RPMI8226 (cell line): ENCODE results near the gene ACYP1.

ENCODE experiments used
- DNase-seq: peaks from one replicate; pipeline ENCODE4 v3.0.0-alpha.2; 2015

ACYP1 gene

GRCh38 chr14:75025876-75026275, 37.9 kb downstream of the ACYP1 start:
- DNase-seq = no peak

- DNase-seq = no peak
Measured at GRCh38 chr14:75025082-75025481, 38.7 kb downstream of the ACYP1 start.

GRCh38 chr14:75023108-75023507, 40.7 kb downstream of the ACYP1 start:
- DNase-seq = no peak

GRCh38 chr14:75022655-75023054, 41.2 kb downstream of the ACYP1 start:
- DNase-seq = peak; percentile 19

GRCh38 chr14:75018694-75019093, 45.1 kb downstream of the ACYP1 start:
- DNase-seq = no peak

- DNase-seq = no peak
Measured at GRCh38 chr14:75016815-75017214, 47.0 kb downstream of the ACYP1 start.

- no peak for DNase-seq
Measured at GRCh38 chr14:75015496-75015895, 48.3 kb downstream of the ACYP1 start.

GRCh38 chr14:75013290-75013689, 50.5 kb downstream of the ACYP1 start:
- DNase-seq = no peak

- DNase-seq = no peak
Measured at GRCh38 chr14:75011356-75011994, 52.3 kb downstream of the ACYP1 start.

- DNase-seq = no peak
Measured at GRCh38 chr14:75010472-75011093, 53.2 kb downstream of the ACYP1 start.

GRCh38 chr14:75009176-75009575, 54.6 kb downstream of the ACYP1 start:
- DNase-seq = no peak

- DNase-seq = no peak
Measured at GRCh38 chr14:75005357-75005756, 58.5 kb downstream of the ACYP1 start.

- no peak for DNase-seq
Measured at GRCh38 chr14:75003250-75004027, 60.4 kb downstream of the ACYP1 start.
